Thyroid gland (tissue), 4 donors: Measurements from ENCODE around the gene SEMA3C. TPM values are rescaled to one million over a fixed set of nuclear protein-coding genes. Genes with fewer than 3 reads are reported as not detected.

Source experiments
- DNase-seq, 2 donors: peaks; one replicate each; pipeline ENCODE4 v3.0.0-alpha.2; 2019
- H3K27ac ChIP-seq, 3 donors: fragments of 200-600 bp; sonication (generic); 1 replicate in 2 of 3; 2 replicates in 1 of 3; pipeline ENCODE4 v1.5.1; 2016 to 2019; ENCODE audit warnings: mild to moderate bottlenecking in 1 of 3, moderate library complexity in 1 of 3
- H3K27me3 ChIP-seq: fragments of 200-600 bp; sonication (generic); one replicate; pipeline ENCODE4 v1.5.1; 2019
- H3K36me3 ChIP-seq, 2 donors: fragments of 200-600 bp; sonication (generic); one replicate each; pipeline ENCODE4 v1.5.1; 2016 to 2019
- H3K4me1 ChIP-seq, 2 donors: fragments of 200-600 bp; sonication (generic); one replicate each; pipeline ENCODE4 v1.5.1; 2017 to 2019
- H3K4me3 ChIP-seq, 3 donors: fragments of 200-600 bp; sonication (generic); replicated peaks in 1 of 3; 1 replicate in 2 of 3; 2 replicates in 1 of 3; pipeline ENCODE4 v1.5.1; 2016; ENCODE audit warnings: mild to moderate bottlenecking in 1 of 3
- H3K9me3 ChIP-seq: fragments of 200-600 bp; sonication (generic); one replicate; pipeline ENCODE4 v1.5.1; 2017
- CTCF ChIP-seq, 6 experiments: fragments of 200-600 bp in 3 of 6; fragments of 450-650 bp in 3 of 6; sonication (generic) in 3 of 6; IDR thresholded peaks; one replicate each; pipeline ENCODE4 v1.5.1; 2016 to 2019; ENCODE audit warnings: antibody characterized with exemption in 6 of 6, mild to moderate bottlenecking in 2 of 6, inconsistent platforms in 1 of 6, moderate library complexity in 1 of 6
- POLR2A ChIP-seq, 2 donors: fragments of 450-650 bp; IDR thresholded peaks; one replicate each; pipeline ENCODE4 v1.6.1; 2017; ENCODE audit warnings: antibody characterized with exemption in 2 of 2, mild to moderate bottlenecking in 2 of 2, moderate library complexity in 1 of 2
- WGBS, 2 donors: methylation state at CpG; one replicate each; pipeline ENCODE4 v1.1.5; 2017; 5-methylcytosine and 5-hydroxymethylcytosine counted together
- intact Hi-C: fragments of 100-400 bp; cut with DNase I; formaldehyde crosslinking; loops from one replicate; pipeline ENCODE4 v1.15.1; 2023
- total RNA-seq, 4 donors: library from RNA; depleted of rRNA; stranded (reverse); fragments of >200 nt; gene quantifications; one replicate each; pipeline ENCODE4 v1.2.3, GENCODE V29; 2016

SEMA3C gene
- total RNA-seq, 4 donors from 2014 or later: 4.0 to 24.0 (median 7.1) TPM

GRCh38 chr7:80885757-80886156, 33.1 kb downstream of the SEMA3C start:
- H3K4me3 ChIP-seq: no peak overlapping the region
- no peaks in the 10 kb centered on the region for H3K4me1 ChIP-seq
- WGBS, 2 donors: 93 to 95% methylated on average over 2 of the region's 2 CpGs
- no peaks in the 10 kb centered on the region for H3K36me3 ChIP-seq
- H3K27ac ChIP-seq: no peak overlapping the region
- H3K27me3 ChIP-seq: no peaks in the 10 kb centered on the region
- intact Hi-C loops: no loop called here
- no peak for DNase-seq
- H3K9me3 ChIP-seq: no peaks in the 10 kb centered on the region
- TF ChIP-seq POLR2A (IDR thresholded peaks at IDR 0.05) (no peak), CTCF (IDR thresholded peaks at IDR 0.05) (no peak)

GRCh38 chr7:80884511-80885195, 34.2 kb downstream of the SEMA3C start:
- Histone ChIP-seq H3K4me1 (no peaks in the 10 kb centered on the region), H3K27me3 (no peaks in the 10 kb centered on the region), H3K27ac (no peak overlapping the region), H3K9me3 (no peaks in the 10 kb centered on the region), H3K4me3 (no peak overlapping the region), H3K36me3 (no peaks in the 10 kb centered on the region)
- WGBS, 2 donors: 85% methylated on average over 6 of the region's 6 CpGs
- no peak for DNase-seq
- intact Hi-C loops: no loop called here
- TF ChIP-seq POLR2A (IDR thresholded peaks at IDR 0.05) (no peak), CTCF (IDR thresholded peaks at IDR 0.05) (no peak)

- WGBS, 2 donors: 73 to 75% methylated on average over 2 of the region's 2 CpGs
- intact Hi-C loops: no loop called here
- Histone ChIP-seq H3K36me3 (no peaks in the 10 kb centered on the region), H3K4me1 (no peaks in the 10 kb centered on the region), H3K27me3 (no peaks in the 10 kb centered on the region), H3K4me3 (no peak overlapping the region), H3K27ac (no peak overlapping the region), H3K9me3 (no peaks in the 10 kb centered on the region)
- no peak for DNase-seq
- TF ChIP-seq CTCF (IDR thresholded peaks at IDR 0.05): no peak
- no peak for TF ChIP-seq POLR2A (IDR thresholded peaks at IDR 0.05)
Measured at GRCh38 chr7:80883154-80884025, 35.5 kb downstream of the SEMA3C start.

GRCh38 chr7:80882213-80882801, 36.5 kb downstream of the SEMA3C start:
- no peak overlapping the region for H3K27ac ChIP-seq
- WGBS, 2 donors: 81 to 92% methylated on average over 4 of the region's 4 CpGs
- intact Hi-C loops: no loop called here

More at GRCh38 chr7:80882213-80882801, 36.5 kb downstream of the SEMA3C start:
- H3K9me3 ChIP-seq: no peaks in the 10 kb centered on the region
- no peaks in the 10 kb centered on the region for H3K36me3 ChIP-seq
- no peaks in the 10 kb centered on the region for H3K4me1 ChIP-seq
- H3K27me3 ChIP-seq: no peaks in the 10 kb centered on the region
- H3K4me3 ChIP-seq: no peak overlapping the region
- TF ChIP-seq POLR2A (IDR thresholded peaks at IDR 0.05) (no peak), CTCF (IDR thresholded peaks at IDR 0.05) (no peak)
- DNase-seq: no peak
